Activated T-helper 2 cell treated with anti-CD3 and anti-CD28 coated beads, Interferon-gamma antibody, Interleukin-2, Interleukin-4, amounts not matched to agents 10 μg/mL and 5 μg/mL and 100 μg/mL, durations not matched to agents 14 hours and 24 hours and 36 hours (primary cell): Measurements from ENCODE around the gene DDX59. TPM values are rescaled to one million over a fixed set of nuclear protein-coding genes. Genes with fewer than 3 reads are reported as not detected.
A peak's percentile ranks its signal among the peaks of the same experiment; 100 is the strongest.
"Not testable (repeated sequence)": the region's sequence is repeated elsewhere in the genome, so short reads cannot be mapped to it uniquely, and the experiment has no call there.

Source experiments
- DNase-seq: peaks from one replicate; pipeline ENCODE4 v3.0.0; 2021; ENCODE audit warnings: low spot score
- H3K27ac Mint-ChIP-seq: one replicate; pipeline ENCODE4 v1.8.0; 2021; ENCODE audit warnings: mixed read lengths
- H3K27me3 Mint-ChIP-seq: one replicate; pipeline ENCODE4 v1.8.0; 2021; ENCODE audit warnings: low read depth, mixed read lengths
- H3K36me3 Mint-ChIP-seq: one replicate; pipeline ENCODE4 v1.8.0; 2021; ENCODE audit warnings: low read depth, mixed read lengths
- H3K4me1 Mint-ChIP-seq: one replicate; pipeline ENCODE4 v1.8.0; 2021; ENCODE audit warnings: low read depth, mixed read lengths
- H3K4me3 Mint-ChIP-seq: one replicate; pipeline ENCODE4 v1.8.0; 2021; ENCODE audit warnings: low read depth, mild to moderate bottlenecking, moderate library complexity, mixed read lengths
- H3K9me3 Mint-ChIP-seq: one replicate; pipeline ENCODE4 v1.8.0; 2021; ENCODE audit warnings: mixed read lengths
- intact Hi-C: fragments of 100-400 bp; cut with micrococcal nuclease; formaldehyde crosslinking; loops from one replicate; pipeline ENCODE4 v1.15.1; 2023
- total RNA-seq: library from RNA; stranded (reverse); gene quantifications from 2 replicates; pipeline ENCODE4 v1.2.3, GENCODE V29; 2022

Gene DDX59
- total RNA-seq, 1 donor from 2014 or later: 20.4 TPM

DNA sequence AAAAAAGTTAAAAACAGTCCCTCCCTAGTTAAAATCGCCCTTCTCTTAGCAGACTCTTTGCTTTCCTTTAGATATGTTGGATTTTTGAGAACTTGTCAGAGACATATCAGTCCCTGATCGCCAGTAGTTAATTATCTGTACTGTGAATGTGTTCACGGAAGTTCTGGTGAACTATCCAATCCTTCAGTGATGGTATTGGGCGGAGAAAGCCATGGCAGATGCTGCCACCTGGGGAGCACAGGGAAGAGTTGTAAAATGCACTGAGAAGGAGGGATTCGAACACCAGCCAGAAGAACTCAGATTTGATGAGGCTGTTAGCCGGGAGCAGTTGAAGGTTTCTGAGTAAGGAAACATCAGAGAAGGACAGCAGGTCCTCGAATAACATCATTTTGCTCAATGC, 31.6 kb downstream of the DDX59 start:
- no peaks in the 10 kb centered on the region for H3K9me3 Mint-ChIP-seq

DNA sequence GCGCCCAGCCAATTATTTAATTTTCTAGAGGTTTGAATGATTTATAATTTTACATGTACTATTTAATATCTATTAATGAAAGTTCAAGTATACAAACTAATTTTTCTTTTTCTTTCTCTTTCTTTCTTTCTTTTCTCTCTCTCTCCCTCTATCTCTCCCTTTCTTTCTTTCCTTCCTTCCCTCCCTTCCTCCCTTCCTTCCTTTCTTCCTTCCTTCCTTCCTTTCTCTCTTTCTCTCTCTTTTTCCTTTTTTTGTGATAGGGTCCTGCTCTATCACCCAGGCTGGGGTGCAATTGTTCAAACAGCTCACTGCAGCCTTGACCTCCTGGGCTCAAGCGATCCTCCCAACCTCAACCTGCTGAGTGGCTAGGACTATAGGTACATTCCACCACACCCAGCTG, 33.0 kb downstream of the DDX59 start:
- no peaks in the 10 kb centered on the region for H3K9me3 Mint-ChIP-seq
- no peak overlapping the region for H3K4me3 Mint-ChIP-seq
- no peak overlapping the region for H3K27ac Mint-ChIP-seq
- H3K27me3 Mint-ChIP-seq: peaks cover 12% of the 10 kb centered on the region
- intact Hi-C loops: no loop called here
- peaks cover 10% of the 10 kb centered on the region for H3K36me3 Mint-ChIP-seq
- peaks cover 7% of the 10 kb centered on the region for H3K4me1 Mint-ChIP-seq
- DNase-seq: no peak

More for the DNA sequence above, 31.6 kb downstream of the DDX59 start:
- no peak for DNase-seq
- no peak overlapping the region for H3K4me3 Mint-ChIP-seq
- peaks cover 7% of the 10 kb centered on the region for H3K27me3 Mint-ChIP-seq
- no peak overlapping the region for H3K27ac Mint-ChIP-seq
- intact Hi-C loops: no loop called here
- peaks cover 16% of the 10 kb centered on the region for H3K36me3 Mint-ChIP-seq
- H3K4me1 Mint-ChIP-seq: peaks cover 7% of the 10 kb centered on the region

DNA sequence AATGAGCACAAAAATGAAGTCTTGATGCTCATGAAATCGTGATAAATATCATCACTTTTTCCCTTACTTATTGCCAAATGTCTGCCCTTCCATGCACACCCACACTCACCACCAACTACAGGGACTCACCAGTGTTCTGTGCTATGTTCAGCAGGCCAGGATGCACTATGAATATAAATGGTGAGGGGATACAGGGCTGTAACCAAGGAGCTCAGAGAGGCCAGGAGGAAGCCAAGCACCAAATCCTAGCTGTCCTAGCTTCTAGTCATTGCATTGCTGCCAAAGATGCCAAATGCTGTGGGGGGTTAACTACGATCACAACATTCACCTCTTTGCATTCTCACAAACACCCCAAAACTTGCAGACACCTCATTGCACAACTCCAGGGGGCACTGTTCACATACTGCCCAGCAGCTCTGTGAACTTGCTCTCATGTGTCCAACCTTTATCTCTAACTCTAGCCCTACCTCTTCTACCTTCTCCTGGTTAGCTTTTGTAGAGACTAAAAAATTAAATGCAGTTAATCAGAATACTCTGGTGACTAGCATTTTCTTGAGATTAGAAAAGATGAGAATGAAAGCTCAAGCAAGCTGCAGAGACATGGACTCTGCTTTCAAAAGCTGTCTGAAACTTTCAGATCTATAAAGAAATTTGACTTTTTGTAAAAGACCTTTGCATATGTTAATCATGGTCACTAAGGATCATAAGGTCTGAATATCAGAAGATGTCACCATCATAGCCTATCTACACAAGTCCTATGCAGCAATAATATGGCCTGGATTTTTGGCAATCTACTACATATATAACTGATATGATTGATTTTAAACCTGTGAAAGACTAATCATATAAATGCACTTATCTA, 35.2 kb downstream of the DDX59 start:
- Mint-ChIP-seq H3K36me3 (peaks cover 3% of the 10 kb centered on the region), H3K27ac (no peak overlapping the region), H3K4me1 (peaks cover 1% of the 10 kb centered on the region), H3K27me3 (peaks cover 23% of the 10 kb centered on the region), H3K9me3 (no peaks in the 10 kb centered on the region), H3K4me3 (no peak overlapping the region)
- intact Hi-C loops: no loop called here
- no peak for DNase-seq

DNA sequence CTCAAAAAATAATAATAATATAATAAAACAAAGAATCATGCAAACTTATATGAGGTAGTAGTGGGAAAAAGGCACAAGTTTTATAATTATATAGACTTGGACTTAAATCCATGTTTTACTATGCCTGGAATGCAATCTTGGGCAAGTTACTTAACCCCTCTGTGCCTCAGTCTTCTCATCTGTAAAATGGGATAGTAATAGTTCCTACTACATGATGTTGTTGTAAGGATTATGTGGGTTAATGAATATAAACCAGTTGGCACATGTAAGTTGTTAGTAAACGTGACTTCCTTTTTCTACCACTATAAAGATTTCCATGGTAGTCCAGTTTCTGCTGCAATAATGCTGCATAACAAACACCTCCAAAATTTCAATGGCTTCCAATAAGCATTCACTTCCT, 38.3 kb downstream of the DDX59 start:
- peaks cover 27% of the 10 kb centered on the region for H3K27me3 Mint-ChIP-seq
- no peak overlapping the region for H3K4me3 Mint-ChIP-seq
- no peak overlapping the region for H3K27ac Mint-ChIP-seq
- intact Hi-C loops: no loop called here
- H3K9me3 Mint-ChIP-seq: no peaks in the 10 kb centered on the region
- H3K4me1 Mint-ChIP-seq: peaks cover 24% of the 10 kb centered on the region
- no peaks in the 10 kb centered on the region for H3K36me3 Mint-ChIP-seq
- DNase-seq: no peak

DNA sequence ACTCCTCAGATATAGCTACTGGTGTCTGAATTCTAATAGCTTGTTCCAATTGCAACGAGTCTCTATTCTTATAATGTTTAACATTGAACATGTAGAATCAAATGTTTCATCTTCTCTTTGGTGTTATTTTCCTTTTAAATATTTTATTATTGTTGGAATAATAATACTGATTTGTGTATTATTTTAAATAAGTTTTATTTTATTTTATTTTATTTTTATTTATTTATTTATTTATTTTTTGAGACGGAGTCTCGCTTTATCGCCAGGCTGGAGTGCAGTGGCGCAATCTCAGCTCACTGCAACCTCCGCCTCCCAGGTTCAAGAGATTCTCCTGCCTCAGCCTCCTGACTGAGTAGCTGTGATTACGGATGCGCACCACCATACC, 39.2 kb downstream of the DDX59 start:
- H3K27ac Mint-ChIP-seq, H3K4me3 Mint-ChIP-seq, DNase-seq, intact Hi-C loops, H3K36me3 Mint-ChIP-seq, H3K9me3 Mint-ChIP-seq: not testable (repeated sequence)
- Mint-ChIP-seq H3K4me1 (peaks cover 25% of the 10 kb centered on the region), H3K27me3 (peaks cover 25% of the 10 kb centered on the region)

DNA sequence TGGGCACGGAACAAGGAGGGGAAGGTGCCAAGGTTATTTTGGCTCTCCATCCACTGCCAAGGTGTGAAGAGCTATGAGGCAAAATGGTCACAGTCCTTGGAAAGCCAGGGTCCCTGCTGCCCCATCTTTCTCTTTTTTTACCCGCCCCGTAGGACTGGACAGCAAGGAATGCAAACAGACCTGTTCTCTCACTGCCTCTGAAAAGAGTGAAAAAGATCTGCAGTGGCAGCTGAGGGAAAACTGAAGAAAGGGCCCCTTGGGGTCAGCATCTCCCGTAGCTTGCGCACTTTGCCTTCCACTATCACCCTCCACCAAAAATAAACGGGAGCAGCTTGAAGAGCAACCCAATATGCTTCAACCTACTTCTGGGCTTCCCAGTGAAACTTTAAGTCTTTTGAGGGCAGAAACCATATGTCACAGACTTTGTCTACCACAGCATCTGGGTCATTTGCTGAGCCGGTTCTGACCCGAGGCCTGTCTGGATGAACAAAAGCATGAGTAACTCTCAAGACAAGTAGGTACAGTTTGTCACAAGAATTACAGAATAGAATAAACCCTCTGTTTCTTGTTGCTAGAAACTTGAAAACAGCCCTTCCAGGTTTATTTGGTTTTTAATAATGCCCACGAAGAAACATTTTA, 39.7 kb downstream of the DDX59 start:
- Mint-ChIP-seq H3K4me1 (peaks cover 30% of the 10 kb centered on the region), H3K4me3 (no peak overlapping the region), H3K36me3 (no peaks in the 10 kb centered on the region), H3K9me3 (no peaks in the 10 kb centered on the region), H3K27me3 (peaks cover 25% of the 10 kb centered on the region), H3K27ac (no peak overlapping the region)
- intact Hi-C loops: loop anchor here (5.0 to 10.0 kb wide), 4 partner anchors 235 to 688 kb away; partner anchors contain the start of genes CACNA1S and KIF21B
- no peak for DNase-seq

DNA sequence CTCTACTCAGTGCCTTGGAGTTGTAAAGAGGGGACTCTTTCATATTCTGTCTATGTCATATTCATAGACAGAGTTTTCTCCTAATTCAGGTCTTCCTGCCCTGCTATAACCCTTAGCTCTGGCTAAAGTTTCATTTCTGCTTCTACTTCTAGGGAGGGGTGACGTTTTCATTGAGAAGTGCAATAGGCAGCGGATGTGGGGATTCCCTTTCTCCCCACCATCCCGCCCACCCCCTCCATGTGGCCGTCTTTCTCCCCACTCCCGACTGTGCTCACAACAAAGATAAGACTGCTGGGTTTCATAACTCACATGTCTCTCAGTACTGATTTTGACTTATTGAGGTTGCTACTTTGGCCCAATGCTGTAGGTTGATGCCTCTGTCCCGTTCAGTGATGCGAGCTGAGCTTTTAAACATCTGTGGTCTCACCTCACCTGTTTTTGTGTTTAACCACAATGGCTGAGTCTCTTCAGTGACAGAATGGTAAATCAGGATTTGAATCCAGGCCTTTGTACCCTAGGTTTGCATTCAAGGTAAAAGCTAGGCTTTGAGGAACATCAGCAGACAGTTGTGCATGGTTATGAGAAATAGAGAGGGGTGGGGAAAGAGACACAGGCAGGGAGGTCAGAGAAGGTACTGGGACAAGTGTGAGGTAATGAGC, 41.4 kb downstream of the DDX59 start:
- no peaks in the 10 kb centered on the region for H3K36me3 Mint-ChIP-seq
- no peak for DNase-seq
- peak overlapping the region; percentile 65 for H3K27ac Mint-ChIP-seq
- H3K4me1 Mint-ChIP-seq: peaks cover 35% of the 10 kb centered on the region
- intact Hi-C loops: loop anchor here (1.0 to 10.0 kb wide), 7 partner anchors 12 to 686 kb away; partner anchors contain the start of genes CACNA1S, DDX59 and KIF21B
- peak overlapping the region; percentile 41 for H3K4me3 Mint-ChIP-seq
- peaks cover 22% of the 10 kb centered on the region for H3K27me3 Mint-ChIP-seq
- no peaks in the 10 kb centered on the region for H3K9me3 Mint-ChIP-seq

DNA sequence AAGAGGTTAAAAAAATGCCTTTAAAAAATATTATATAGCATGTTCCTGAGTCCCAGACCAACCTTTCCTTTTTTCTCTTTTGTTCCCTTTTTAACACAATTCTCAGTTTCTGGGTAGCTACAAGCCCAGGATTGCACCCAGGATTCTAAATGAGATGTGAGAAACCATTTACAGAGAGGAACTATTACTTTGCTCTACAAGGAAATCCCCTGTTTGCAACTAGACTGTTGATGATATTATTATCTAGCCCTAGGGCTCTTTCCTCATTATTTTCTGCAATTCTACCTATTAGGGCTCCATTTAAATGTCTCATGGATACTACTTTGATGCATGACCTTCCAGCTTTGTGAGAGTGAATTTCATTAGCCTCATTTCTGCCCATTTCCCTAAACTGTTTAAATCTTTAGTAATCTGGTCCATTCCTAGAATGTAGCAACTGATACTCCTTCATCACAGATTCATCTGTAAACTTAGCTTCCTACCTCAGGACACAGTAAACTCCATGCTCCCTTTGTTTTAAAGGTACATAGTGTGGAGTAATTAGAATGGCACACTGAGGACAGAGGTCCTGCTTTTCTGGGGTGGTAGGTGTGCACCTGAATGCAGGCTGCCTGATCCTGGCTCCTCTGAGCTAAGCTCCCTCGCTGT, 42.0 kb downstream of the DDX59 start:
- H3K9me3 Mint-ChIP-seq: no peaks in the 10 kb centered on the region
- intact Hi-C loops: loop anchor here (1.0 to 10.0 kb wide), 7 partner anchors 13 to 685 kb away; partner anchors contain the start of genes CACNA1S, DDX59 and KIF21B
- H3K4me3 Mint-ChIP-seq: peak overlapping the region; percentile 41
- H3K27ac Mint-ChIP-seq: peak overlapping the region; percentile 65
- peaks cover 35% of the 10 kb centered on the region for H3K4me1 Mint-ChIP-seq
- H3K27me3 Mint-ChIP-seq: peaks cover 18% of the 10 kb centered on the region
- DNase-seq: no peak
- no peaks in the 10 kb centered on the region for H3K36me3 Mint-ChIP-seq

DNA sequence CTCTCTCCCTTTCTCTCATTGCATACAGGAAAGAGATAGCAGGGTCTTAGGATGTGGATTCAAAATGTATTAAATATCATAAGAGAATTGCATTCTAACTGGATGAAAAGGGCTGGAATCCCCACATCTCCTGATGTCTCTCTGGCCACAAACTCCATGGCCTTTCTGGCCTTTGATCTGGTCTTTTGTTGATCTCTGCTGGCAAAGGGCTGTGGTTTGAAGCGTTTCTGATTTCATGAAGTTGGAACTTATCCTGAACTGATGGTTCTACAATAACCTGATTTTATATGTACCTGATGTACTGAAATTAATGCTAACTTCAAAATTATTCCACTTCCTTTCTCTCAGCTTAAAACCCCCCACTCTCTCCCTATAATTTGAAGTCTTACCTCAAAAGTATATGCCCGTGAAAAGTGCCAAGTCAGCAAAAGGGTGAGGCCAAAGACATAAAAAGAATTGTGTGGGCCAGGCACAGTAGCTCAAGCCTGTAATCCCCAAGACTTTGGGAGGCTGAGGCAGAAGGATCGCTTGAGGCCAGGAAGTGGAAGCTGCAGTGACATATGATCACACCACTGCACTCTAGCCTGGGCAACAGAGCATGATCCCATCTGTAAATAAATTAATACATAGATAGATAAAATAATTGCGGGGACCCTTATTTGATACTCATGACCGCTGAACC, 42.7 kb downstream of the DDX59 start:
- H3K9me3 Mint-ChIP-seq: no peaks in the 10 kb centered on the region
- no peak overlapping the region for H3K27ac Mint-ChIP-seq
- peaks cover 35% of the 10 kb centered on the region for H3K4me1 Mint-ChIP-seq
- peaks cover 17% of the 10 kb centered on the region for H3K27me3 Mint-ChIP-seq
- no peak for DNase-seq
- intact Hi-C loops: loop anchor here (5.0 to 10.0 kb wide), 4 partner anchors 238 to 685 kb away; partner anchors contain the start of genes CACNA1S and KIF21B
- no peak overlapping the region for H3K4me3 Mint-ChIP-seq
- no peaks in the 10 kb centered on the region for H3K36me3 Mint-ChIP-seq

DNA sequence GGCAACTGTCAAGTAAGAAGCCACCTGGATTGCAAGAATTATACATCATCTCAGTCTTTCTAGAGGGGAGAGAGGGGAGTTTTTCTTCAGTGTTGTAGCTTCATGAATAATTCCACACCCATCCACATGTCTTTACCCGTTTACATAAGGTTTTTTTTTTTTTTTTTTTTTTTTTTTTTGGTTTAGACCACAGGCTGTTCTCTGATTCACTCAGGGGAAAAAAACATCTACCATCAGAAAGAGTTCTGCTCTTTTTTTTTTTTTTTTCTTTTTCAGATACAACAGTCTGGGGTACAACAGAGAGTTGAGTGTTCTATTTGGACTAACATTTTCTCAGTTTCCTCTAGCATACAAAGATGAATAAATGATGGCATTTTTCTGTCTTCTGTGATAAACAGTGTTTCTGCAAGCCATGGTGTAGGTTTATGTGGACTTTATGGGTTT, 44.3 kb downstream of the DDX59 start:
- Mint-ChIP-seq H3K27me3 (peaks cover 14% of the 10 kb centered on the region), H3K27ac (peak overlapping the region; percentile 39), H3K9me3 (no peaks in the 10 kb centered on the region), H3K4me1 (peaks cover 39% of the 10 kb centered on the region), H3K4me3 (no peak overlapping the region), H3K36me3 (no peaks in the 10 kb centered on the region)
- no peak for DNase-seq
- intact Hi-C loops: loop anchor here (5.0 to 10.0 kb wide), 4 partner anchors 239 to 683 kb away; partner anchors contain the start of genes CACNA1S and KIF21B

DNA sequence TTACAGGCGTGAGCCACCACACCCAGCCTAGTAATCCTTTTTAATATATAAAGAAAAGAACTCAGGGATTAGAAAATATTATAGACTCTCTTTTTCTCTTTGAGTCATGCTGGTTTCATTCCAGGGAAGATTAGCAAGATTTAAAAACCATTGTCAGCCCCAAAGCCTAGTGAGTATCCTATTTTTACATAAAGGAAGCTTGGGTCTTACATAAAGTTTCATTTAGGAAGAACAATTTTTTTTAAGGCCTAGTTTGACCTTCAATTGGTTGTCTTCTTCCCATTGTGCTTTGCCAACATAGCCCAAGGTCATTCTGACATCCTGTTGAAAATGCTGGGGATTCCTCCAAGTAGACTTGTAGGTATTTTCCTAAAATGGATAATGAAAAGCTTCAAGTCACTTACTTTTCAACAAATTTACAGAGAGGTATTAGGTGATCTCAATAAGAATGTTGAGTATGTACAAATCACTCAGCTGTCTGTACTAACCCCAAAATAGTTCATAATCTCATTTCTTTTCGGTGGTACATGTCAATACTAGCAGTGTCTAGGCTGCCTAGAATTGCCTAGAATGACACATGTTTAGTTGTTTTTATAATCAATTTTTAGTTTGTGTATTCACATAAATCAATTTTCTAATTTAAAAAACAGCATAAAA, 44.9 kb downstream of the DDX59 start:
- peaks cover 42% of the 10 kb centered on the region for H3K4me1 Mint-ChIP-seq
- H3K9me3 Mint-ChIP-seq: no peaks in the 10 kb centered on the region
- DNase-seq: no peak
- peaks cover 2% of the 10 kb centered on the region for H3K36me3 Mint-ChIP-seq
- intact Hi-C loops: loop anchor here (5.0 to 10.0 kb wide), 4 partner anchors 240 to 683 kb away; partner anchors contain the start of genes CACNA1S and KIF21B
- H3K27me3 Mint-ChIP-seq: peaks cover 9% of the 10 kb centered on the region
- H3K4me3 Mint-ChIP-seq: no peak overlapping the region
- peak overlapping the region; percentile 39 for H3K27ac Mint-ChIP-seq
